GM23248 (cell line): ENCODE results near the gene EHMT1. TPM values are rescaled to one million over a fixed set of nuclear protein-coding genes. Genes with fewer than 3 reads are reported as not detected.

Experiments
- DNase-seq: peaks from one replicate; pipeline ENCODE4 v3.0.0-alpha.2; 2015
- H2AFZ ChIP-seq: fragments of 200-600 bp; sonication (generic); 2 replicates; pipeline ENCODE4 v1.6.1; 2016; ENCODE audit warnings: antibody characterized with exemption
- H3F3A ChIP-seq: fragments of 200-600 bp; sonication (generic); 2 replicates; pipeline ENCODE4 v1.6.1; 2016; ENCODE audit warnings: mild to moderate bottlenecking, antibody characterized with exemption, mixed run types; ENCODE audit not compliant: insufficient read depth
- H3K27ac ChIP-seq: fragments of 200-600 bp; sonication (generic); 2 replicates; pipeline ENCODE4 v1.5.1; 2016; ENCODE audit warnings: mild to moderate bottlenecking
- H3K27me3 ChIP-seq: fragments of 200-600 bp; sonication (generic); replicated peaks from 2 replicates; pipeline ENCODE4 v1.6.1; 2016; ENCODE audit warnings: mild to moderate bottlenecking; ENCODE audit not compliant: insufficient read depth
- H3K36me3 ChIP-seq: fragments of 200-600 bp; sonication (generic); 2 replicates; pipeline ENCODE4 v1.6.1; 2016; ENCODE audit warnings: low read depth, mild to moderate bottlenecking
- H3K4me1 ChIP-seq: fragments of 200-600 bp; sonication (generic); 2 replicates; pipeline ENCODE4 v1.6.1; 2016; ENCODE audit warnings: mild to moderate bottlenecking; ENCODE audit not compliant: insufficient read depth
- H3K4me2 ChIP-seq: fragments of 200-600 bp; sonication (generic); one replicate; pipeline ENCODE4 v1.6.1; 2016; ENCODE audit warnings: mild to moderate bottlenecking; ENCODE audit not compliant: unreplicated experiment
- H3K4me3 ChIP-seq: fragments of 200-600 bp; sonication (generic); 2 replicates; pipeline ENCODE4 v1.5.1; 2016; ENCODE audit warnings: mild to moderate bottlenecking
- H3K79me2 ChIP-seq: fragments of 200-600 bp; sonication (generic); 2 replicates; pipeline ENCODE4 v1.6.1; 2016; ENCODE audit warnings: mild to moderate bottlenecking; ENCODE audit not compliant: insufficient read depth
- H3K9ac ChIP-seq: fragments of 200-600 bp; sonication (generic); 2 replicates; pipeline ENCODE4 v1.6.1; 2016; ENCODE audit warnings: mild to moderate bottlenecking
- H3K9me2 ChIP-seq: fragments of 200-600 bp; sonication (generic); 2 replicates; pipeline ENCODE4 v1.6.1; 2016; ENCODE audit warnings: mixed run types, mild to moderate bottlenecking, moderate library complexity; ENCODE audit not compliant: insufficient read depth
- H3K9me3 ChIP-seq: fragments of 200-600 bp; sonication (generic); one replicate; pipeline ENCODE4 v1.6.1; 2017; ENCODE audit warnings: low read depth
- H4K20me1 ChIP-seq: fragments of 200-600 bp; sonication (generic); 2 replicates; pipeline ENCODE4 v1.6.0; 2016; ENCODE audit not compliant: insufficient read depth
- EZH2 ChIP-seq: fragments of 200-600 bp; sonication (generic); IDR thresholded peaks from 2 replicates; pipeline ENCODE4 v1.6.1; 2018; ENCODE audit warnings: antibody characterized with exemption, mild to moderate bottlenecking; ENCODE audit not compliant: insufficient read depth, poor library complexity, severe bottlenecking
- EZH2phosphoT487 ChIP-seq: fragments of 200-600 bp; sonication (generic); IDR thresholded peaks from 2 replicates; pipeline ENCODE4 v1.6.1; 2018; ENCODE audit warnings: antibody characterized with exemption, moderate library complexity, mild to moderate bottlenecking, low read depth; ENCODE audit not compliant: insufficient read depth
- WGBS, 2 experiments: methylation state at CpG; one replicate each; pipeline ENCODE4 v1.1.6; 2015 to 2017; ENCODE audit warnings: low lambda C conversion rate in 2 of 2, low coverage in 1 of 2; ENCODE audit errors: missing lambda C conversion rate in 2 of 2; 5-methylcytosine and 5-hydroxymethylcytosine counted together
- in situ Hi-C: fragments of 300-500 bp; cut with MboI; formaldehyde crosslinking; loops from 2 replicates; pipeline ENCODE4 v1.15.0; 2020
- polyA plus RNA-seq: library from polyadenylated mRNA; unstranded; fragments of >200 nt; fragmentation: Nextera tagmentation; extraction: Ambion mirVana; gene quantifications from 2 replicates; pipeline ENCODE4 v1.2.1, GENCODE V29; 2016
- total RNA-seq: library from RNA; depleted of rRNA; stranded (reverse); fragments of >200 nt; shearing (Covaris generic); gene quantifications from 2 replicates; pipeline ENCODE4 v1.2.3, GENCODE V29; 2014

EHMT1 gene
- total and polyA plus RNA-seq, 2 experiments from 2014 or later = 26.8 to 31.0 TPM

DNA sequence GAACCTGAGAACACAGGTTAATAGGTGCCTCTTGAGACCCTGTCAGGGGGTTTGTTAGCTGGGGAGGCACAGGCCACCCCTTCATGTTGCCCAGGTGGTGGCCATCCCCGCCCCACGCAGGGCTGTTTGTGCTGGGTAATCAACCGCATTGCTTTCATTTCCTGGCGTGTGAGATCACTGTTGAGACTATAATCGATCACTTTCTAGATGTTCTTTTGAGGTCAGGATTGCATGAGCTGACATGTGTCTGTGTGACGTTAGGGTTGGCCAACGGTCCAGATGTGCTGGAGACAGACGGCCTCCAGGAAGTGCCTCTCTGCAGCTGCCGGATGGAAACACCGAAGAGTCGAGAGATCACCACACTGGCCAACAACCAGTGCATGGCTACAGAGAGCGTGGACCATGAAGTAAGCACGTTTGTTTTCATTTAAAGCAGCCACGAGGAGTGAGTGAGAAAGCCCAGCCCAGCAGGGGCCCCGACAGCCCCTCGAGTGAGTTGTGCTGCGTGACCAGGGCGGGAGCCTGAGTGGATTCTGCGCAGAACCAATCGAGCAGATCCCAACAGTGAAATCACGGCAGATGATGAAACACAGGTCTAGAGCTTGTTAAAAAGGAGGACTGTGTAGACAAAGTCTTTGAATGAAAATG, 143.7 kb downstream of the EHMT1 start:
- no peak for TF ChIP-seq EZH2phosphoT487
- no peak for TF ChIP-seq EZH2
- H4K20me1 ChIP-seq = no peaks in the 10 kb centered on the region
- H3K4me3 ChIP-seq = no peak overlapping the region
- no peaks in the 10 kb centered on the region for H3K27me3 ChIP-seq
- H2AFZ ChIP-seq = no peak overlapping the region
- no peaks in the 10 kb centered on the region for H3K9me3 ChIP-seq
- 81 to 82% methylated on average over 21 of the region's 21 CpGs for WGBS, 2 experiments
- peaks cover 11% of the 10 kb centered on the region; the same call in 1 of the 2 replicates for H3K79me2 ChIP-seq
- in situ Hi-C loops = no loop called here
- H3K9me2 ChIP-seq = no peaks in the 10 kb centered on the region
- H3K27ac ChIP-seq = no peak overlapping the region
- no peaks in the 10 kb centered on the region for H3F3A ChIP-seq
- peaks cover 7% of the 10 kb centered on the region for H3K4me1 ChIP-seq
- H3K9ac ChIP-seq = no peak overlapping the region
- peaks cover 25% of the 10 kb centered on the region; the same call in 1 of the 2 replicates for H3K36me3 ChIP-seq
- no peak for DNase-seq
- H3K4me2 ChIP-seq = no peak overlapping the region

DNA sequence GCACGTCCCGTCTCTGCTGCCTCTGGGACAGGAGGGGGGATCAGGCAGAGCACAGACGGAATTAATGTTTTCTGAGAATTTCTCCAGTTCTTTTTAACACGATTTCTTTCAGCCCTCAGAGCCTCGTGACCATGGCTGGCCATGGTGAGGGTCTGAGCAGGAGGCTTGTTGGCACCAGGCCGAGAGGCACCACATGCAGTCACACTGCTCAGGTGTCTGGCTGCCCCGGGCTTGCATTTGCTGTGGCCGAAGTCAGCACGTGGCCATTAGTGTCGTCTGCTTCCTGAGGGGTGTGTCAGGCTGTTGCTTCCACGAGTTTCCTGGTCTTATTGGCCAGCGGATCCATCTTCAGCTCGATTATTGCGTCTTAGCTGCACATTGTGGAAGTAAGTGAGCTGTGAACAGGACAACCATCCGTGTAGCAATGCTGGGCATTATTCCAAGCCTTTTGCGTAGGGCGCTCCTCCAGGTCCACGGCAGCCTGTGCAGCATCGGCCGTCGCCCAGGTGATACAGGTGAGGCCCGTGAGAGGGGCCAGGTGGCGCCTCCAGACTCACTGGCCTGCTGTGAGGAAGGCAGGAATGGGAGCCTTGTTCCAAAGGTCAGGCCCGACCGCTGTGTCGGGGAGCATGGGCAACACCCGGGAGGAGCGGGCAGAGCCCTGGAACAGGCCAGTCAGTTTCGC, 144.6 kb downstream of the EHMT1 start:
- Histone ChIP-seq H3K4me2 (no peak overlapping the region), H3F3A (no peaks in the 10 kb centered on the region), H3K9ac (no peak overlapping the region), H3K4me3 (no peak overlapping the region), H4K20me1 (no peaks in the 10 kb centered on the region), H3K36me3 (peaks cover 23% of the 10 kb centered on the region; the same call in 1 of the 2 replicates), H2AFZ (no peak overlapping the region), H3K9me2 (no peaks in the 10 kb centered on the region), H3K79me2 (peaks cover 11% of the 10 kb centered on the region; the same call in 1 of the 2 replicates), H3K9me3 (no peaks in the 10 kb centered on the region), H3K4me1 (no peaks in the 10 kb centered on the region), H3K27me3 (no peaks in the 10 kb centered on the region), H3K27ac (no peak overlapping the region)
- in situ Hi-C loops = no loop called here
- DNase-seq = no peak
- TF ChIP-seq EZH2 (no peak), EZH2phosphoT487 (no peak)
- WGBS, 2 experiments = 92% methylated on average over 29 of the region's 29 CpGs

DNA sequence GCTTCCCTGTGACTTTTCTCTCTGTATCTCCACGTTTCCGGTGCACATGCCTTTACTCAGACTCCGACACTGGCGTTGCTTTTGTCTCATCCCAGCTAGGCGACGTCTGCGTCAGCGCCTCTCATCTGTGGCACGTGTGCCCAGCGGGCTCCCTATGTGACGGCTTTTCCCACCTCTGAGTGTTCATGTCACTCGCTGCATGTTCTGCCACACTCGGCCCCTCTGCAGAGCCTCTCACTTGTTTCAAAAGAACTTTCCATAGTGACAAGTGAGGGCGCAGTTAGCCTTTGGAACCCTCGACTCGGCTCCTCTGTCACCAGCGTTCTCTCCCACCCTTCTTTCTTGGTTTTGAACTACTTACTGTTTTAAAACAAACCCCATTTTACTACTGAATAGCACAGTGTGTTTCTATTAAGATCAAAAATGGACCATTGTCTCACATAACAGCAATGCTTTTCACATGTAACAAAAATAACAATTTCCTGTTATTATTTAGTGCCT, 145.4 kb downstream of the EHMT1 start:
- WGBS, 2 experiments = 85 to 86% methylated on average over 17 of the region's 17 CpGs
- peaks cover 22% of the 10 kb centered on the region; the same call in 1 of the 2 replicates for H3K36me3 ChIP-seq

DNA sequence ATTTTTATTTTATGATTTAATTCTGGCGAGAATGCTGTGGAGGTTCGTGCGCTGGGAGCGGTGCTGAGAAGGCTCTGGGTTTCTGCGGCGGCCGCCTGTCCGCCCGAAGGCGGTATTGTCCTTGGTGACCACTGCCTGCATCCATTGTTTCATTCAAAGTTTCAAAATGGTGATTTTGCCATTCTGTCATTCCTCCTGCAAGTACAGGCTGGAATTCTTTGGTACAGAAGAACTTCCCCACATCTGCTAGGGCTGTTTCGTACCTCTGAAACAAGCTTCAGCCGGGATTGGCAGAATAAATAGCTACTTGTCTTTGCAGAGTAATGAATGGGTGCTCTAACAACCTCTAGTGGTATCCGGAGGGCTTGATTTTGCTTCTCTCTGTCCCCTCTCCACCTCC, 146.2 kb downstream of the EHMT1 start:
- WGBS, 2 experiments = 80 to 87% methylated on average over 13 of the region's 13 CpGs
- H3K4me2 ChIP-seq = no peak overlapping the region
- H3K27ac ChIP-seq = no peak overlapping the region
- H3K27me3 ChIP-seq = no peaks in the 10 kb centered on the region
- H3K9me2 ChIP-seq = no peaks in the 10 kb centered on the region
- no peaks in the 10 kb centered on the region for H3K9me3 ChIP-seq
- DNase-seq = no peak
- H3K4me3 ChIP-seq = no peak overlapping the region
- H2AFZ ChIP-seq = no peak overlapping the region
- H3F3A ChIP-seq = no peaks in the 10 kb centered on the region
- TF ChIP-seq EZH2 (no peak), EZH2phosphoT487 (no peak)
- no peaks in the 10 kb centered on the region for H3K4me1 ChIP-seq
- H4K20me1 ChIP-seq = no peaks in the 10 kb centered on the region
- no peak overlapping the region for H3K9ac ChIP-seq
- peaks cover 22% of the 10 kb centered on the region; the same call in 1 of the 2 replicates for H3K36me3 ChIP-seq
- H3K79me2 ChIP-seq = peaks cover 11% of the 10 kb centered on the region
- in situ Hi-C loops = no loop called here

More for the DNA sequence above, 145.4 kb downstream of the EHMT1 start:
- Histone ChIP-seq H3K27ac (no peak overlapping the region), H3K4me2 (no peak overlapping the region), H3K4me1 (no peaks in the 10 kb centered on the region), H3K9me2 (no peaks in the 10 kb centered on the region), H3K27me3 (no peaks in the 10 kb centered on the region), H3K79me2 (peaks cover 11% of the 10 kb centered on the region; the same call in 1 of the 2 replicates), H3K9ac (no peak overlapping the region), H3K4me3 (no peak overlapping the region), H2AFZ (no peak overlapping the region), H3F3A (no peaks in the 10 kb centered on the region), H4K20me1 (no peaks in the 10 kb centered on the region), H3K9me3 (no peaks in the 10 kb centered on the region)
- no peak for DNase-seq
- no peak for TF ChIP-seq EZH2
- no peak for TF ChIP-seq EZH2phosphoT487
- in situ Hi-C loops = no loop called here
